ENCODE measurements around the gene SATL1. TPM values are rescaled to one million over a fixed set of nuclear protein-coding genes. Genes with fewer than 3 reads are reported as not detected.

Gene SATL1
- total RNA-seq, 4 donors from 2014 or later: not detected

DNA sequence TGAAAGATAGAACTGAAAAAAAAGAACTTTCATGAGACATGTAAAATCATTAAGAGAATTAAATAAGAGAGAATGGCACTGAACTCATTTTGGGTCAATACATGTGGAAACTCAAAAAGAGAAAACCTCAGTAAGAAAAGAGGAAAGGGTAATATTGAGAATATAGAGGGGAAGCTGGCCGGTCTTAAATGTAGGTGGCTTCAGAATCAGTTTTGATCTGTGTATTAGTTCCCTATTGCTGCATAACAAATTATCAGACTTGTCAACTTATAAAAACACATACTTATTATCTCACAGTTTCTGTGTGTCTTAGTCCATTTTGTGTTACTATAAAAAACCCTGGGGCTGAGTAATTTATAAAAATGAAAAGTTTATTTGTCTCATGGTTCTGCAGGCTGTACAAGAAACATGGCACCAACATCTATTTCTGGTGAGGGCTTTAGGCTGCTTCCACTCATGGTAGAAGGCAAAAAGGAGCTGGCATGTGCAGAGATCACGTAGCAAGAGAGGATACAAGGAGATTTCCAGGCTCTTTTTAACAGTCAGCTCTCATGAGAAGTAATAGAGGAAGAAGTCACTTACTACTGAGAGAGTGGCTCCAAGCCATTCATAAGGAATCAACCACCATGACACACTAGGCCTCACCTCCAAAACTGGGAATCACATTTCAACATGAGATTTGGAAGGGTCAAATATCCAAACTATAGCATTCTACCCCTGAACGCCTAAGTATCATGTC, 29.6 kb downstream of the SATL1 start:
- no peak for DNase-seq
- in situ Hi-C loops (cut with MboI; ENCODE audit: low sequenced_read_pairs in 4 of 4) (no loop called here), intact Hi-C loops (cut with DNase I; ENCODE audit: low total_unique reads) (no loop called here)
- no peak overlapping the region for H3K27ac ChIP-seq
- H3K4me1 ChIP-seq: no peaks in the 10 kb centered on the region
- TF ChIP-seq POLR2A (IDR thresholded peaks at IDR 0.05): no peak
- TF ChIP-seq CTCF (IDR thresholded peaks at IDR 0.05 in 4 of 5, conservative IDR thresholded peaks at IDR 0.05 in 1 of 5): no peak
- no peak overlapping the region for H3K4me3 ChIP-seq
- peaks cover 0 to 3% (median 0%) of the 10 kb centered on the region in 3 donors for H3K27me3 ChIP-seq
- H3K9me3 ChIP-seq: no peaks in the 10 kb centered on the region
- no peaks in the 10 kb centered on the region for H3K36me3 ChIP-seq
- ATAC-seq: no peak

- ATAC-seq (no peak), DNase-seq (no peak)
- intact Hi-C loops (cut with DNase I; ENCODE audit: low total_unique reads) (no loop called here), in situ Hi-C loops (cut with MboI; ENCODE audit: low sequenced_read_pairs in 4 of 4) (no loop called here)
- TF ChIP-seq POLR2A (IDR thresholded peaks at IDR 0.05): no peak
- TF ChIP-seq CTCF (IDR thresholded peaks at IDR 0.05 in 4 of 5, conservative IDR thresholded peaks at IDR 0.05 in 1 of 5): no peak
- Histone ChIP-seq H3K36me3 (no peaks in the 10 kb centered on the region), H3K4me1 (no peaks in the 10 kb centered on the region), H3K9me3 (no peaks in the 10 kb centered on the region), H3K27ac (no peak overlapping the region), H3K27me3 (no peaks in the 10 kb centered on the region), H3K4me3 (no peak overlapping the region)
Observed at GRCh38 chrX:85203461-85203970, 40.1 kb downstream of the SATL1 start.

DNA sequence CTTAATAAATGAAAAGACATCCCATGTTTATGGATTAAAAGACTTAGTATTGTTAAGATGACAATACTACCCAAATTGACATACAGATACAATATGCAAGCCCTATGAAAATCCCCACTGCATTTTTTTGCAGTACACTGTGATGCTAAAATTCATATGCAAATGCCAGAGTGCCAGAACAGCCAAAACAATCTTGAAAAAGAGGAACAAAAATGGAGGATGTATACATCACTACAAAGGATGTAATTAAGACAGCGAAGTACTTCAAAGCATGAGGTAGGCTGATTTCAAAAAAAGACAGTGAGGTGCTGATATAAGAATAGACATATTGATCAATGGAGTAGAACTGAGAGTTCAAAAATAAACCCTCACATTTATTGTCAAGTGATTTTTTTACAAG, 47.3 kb downstream of the SATL1 start:
- Histone ChIP-seq H3K4me3 (no peak overlapping the region), H3K36me3 (no peaks in the 10 kb centered on the region), H3K27ac (no peak overlapping the region), H3K27me3 (peaks cover 0 to 4% (median 0%) of the 10 kb centered on the region in 3 donors), H3K4me1 (no peaks in the 10 kb centered on the region), H3K9me3 (no peaks in the 10 kb centered on the region)
- ATAC-seq (no peak), DNase-seq (no peak)
- TF ChIP-seq POLR2A (IDR thresholded peaks at IDR 0.05): no peak
- no peak for TF ChIP-seq CTCF (IDR thresholded peaks at IDR 0.05 in 4 of 5, conservative IDR thresholded peaks at IDR 0.05 in 1 of 5)
- in situ Hi-C loops (cut with MboI; ENCODE audit: low sequenced_read_pairs in 4 of 4): no loop called here
- intact Hi-C loops (cut with DNase I; ENCODE audit: low total_unique reads): no loop called here

- intact Hi-C loops (cut with DNase I; ENCODE audit: low total_unique reads): no loop called here
- ATAC-seq: no peak
- H3K27ac ChIP-seq: no peak overlapping the region
- in situ Hi-C loops (cut with MboI; ENCODE audit: low sequenced_read_pairs in 4 of 4): no loop called here
- no peak overlapping the region for H3K4me3 ChIP-seq
- H3K36me3 ChIP-seq: no peaks in the 10 kb centered on the region
- no peak for DNase-seq
- H3K4me1 ChIP-seq: no peaks in the 10 kb centered on the region
- H3K27me3 ChIP-seq: no peaks in the 10 kb centered on the region
- TF ChIP-seq CTCF (IDR thresholded peaks at IDR 0.05 in 4 of 5, conservative IDR thresholded peaks at IDR 0.05 in 1 of 5) (no peak), POLR2A (IDR thresholded peaks at IDR 0.05) (no peak)
- H3K9me3 ChIP-seq: no peaks in the 10 kb centered on the region
Observed at GRCh38 chrX:85159644-85160043, 83.9 kb downstream of the SATL1 start.
